Panc1 (cell line): Measurements from ENCODE around the gene LIN7C.

ENCODE experiments used
- CTCF ChIP-seq: fragments of 450-650 bp; IDR thresholded peaks from 2 replicates; pipeline ENCODE4 v1.5.1; 2017; ENCODE audit warnings: mild to moderate bottlenecking
- POLR2AphosphoS5 ChIP-seq: IDR thresholded peaks from 2 replicates; pipeline ENCODE4 v1.6.1; 2012; ENCODE audit warnings: mild to moderate bottlenecking, low read depth, low read length, moderate library complexity
- REST ChIP-seq, 2 experiments: IDR thresholded peaks; 2 replicates each; pipeline ENCODE4 v1.6.1; 2011 to 2012; ENCODE audit warnings: low read depth in 2 of 2, control low read depth in 1 of 2, low read length in 1 of 2, mild to moderate bottlenecking in 1 of 2, moderate library complexity in 1 of 2; ENCODE audit not compliant: insufficient read depth in 1 of 2
- TCF7L2 ChIP-seq: IDR thresholded peaks from 2 replicates; pipeline ENCODE4 v1.6.1; 2011; ENCODE audit warnings: mild to moderate bottlenecking, low read depth, low read length, inconsistent platforms

DNA sequence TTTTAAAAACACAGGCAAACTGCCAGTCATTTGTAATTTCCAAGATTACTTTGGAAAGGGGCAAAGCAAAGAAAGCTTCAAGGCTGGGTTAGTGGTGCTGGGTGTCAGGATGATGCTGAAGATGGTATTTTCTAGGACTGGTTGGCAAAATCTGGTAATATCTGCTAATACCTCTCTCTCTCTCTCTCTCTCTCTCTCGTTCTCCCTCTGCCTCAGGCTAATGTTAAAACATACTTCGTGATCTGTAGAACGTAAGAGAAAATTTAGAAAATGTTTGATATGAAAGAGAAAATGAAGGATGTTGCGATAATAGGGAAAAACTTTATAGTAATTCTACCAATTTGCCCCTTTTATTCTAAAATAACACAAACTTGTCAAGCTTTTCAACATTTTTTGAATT lies 24.6 kb downstream of the LIN7C start:
- TF ChIP-seq CTCF = no peak
- no peak for TF ChIP-seq POLR2AphosphoS5
- no peak for TF ChIP-seq REST (IDR thresholded peaks at IDR 0.05; ENCODE audit: insufficient read depth in 1 of 2, low read depth in 2 of 2, low read length in 1 of 2)
- no peak for TF ChIP-seq TCF7L2
